ENCODE measurements around the gene KRTAP10-1. TPM values are rescaled to one million over a fixed set of nuclear protein-coding genes. Genes with fewer than 3 reads are reported as not detected.
A peak's percentile ranks its signal among the peaks of the same experiment; 100 is the strongest.

KRTAP10-1 gene
- total and polyA plus RNA-seq, 2 of the 13 experiments (the other 11 are each of a cell fraction or from before 2014, with no cell fraction given), result not detected

GRCh38 chr21:44505673-44506278, 34.2 kb downstream of the KRTAP10-1 start (continued):
- TF ChIP-seq ZNF496 (CRISPR knock-in tag; IDR thresholded peaks at IDR 0.05; ENCODE audit: insufficient replicate concordance) (no peak), NPAS2 (CRISPR knock-in tag; IDR thresholded peaks at IDR 0.05; ENCODE audit: borderline replicate concordance) (no peak), ZNF577 (CRISPR knock-in tag; IDR thresholded peaks at IDR 0.05; ENCODE audit: borderline replicate concordance, low read depth) (no peak), CTCF (CRISPR knock-in tag; IDR thresholded peaks at IDR 0.05) (peak; percentile 17; the same call in 1 of the 2 replicates), ZNF609 (CRISPR knock-in tag; IDR thresholded peaks at IDR 0.05; ENCODE audit: borderline replicate concordance) (peak; percentile 32; the same call in 1 of the 2 replicates), JARID2 (CRISPR knock-in tag; IDR thresholded peaks at IDR 0.05; ENCODE audit: insufficient replicate concordance) (no peak), MXD3 (CRISPR knock-in tag; IDR thresholded peaks at IDR 0.05) (no peak), NR2F1 (CRISPR knock-in tag; IDR thresholded peaks at IDR 0.05) (no peak), UBTF (CRISPR knock-in tag; IDR thresholded peaks at IDR 0.05) (no peak; the same call in 1 of the 2 replicates), ZNF460 (CRISPR knock-in tag; IDR thresholded peaks at IDR 0.05; ENCODE audit: borderline replicate concordance) (no peak), TSC22D2 (CRISPR knock-in tag; IDR thresholded peaks at IDR 0.05; ENCODE audit: borderline replicate concordance) (no peak), ZNF784 (CRISPR knock-in tag; IDR thresholded peaks at IDR 0.05; ENCODE audit: borderline replicate concordance) (no peak), SIN3A (IDR thresholded peaks at IDR 0.05; ENCODE audit: borderline replicate concordance, low read depth, low read length) (peak; percentile 74), SALL1 (CRISPR knock-in tag; IDR thresholded peaks at IDR 0.05) (peak; percentile 67; the same call in 1 of the 2 replicates), GLMP (CRISPR knock-in tag; IDR thresholded peaks at IDR 0.05; ENCODE audit: borderline replicate concordance) (no peak)

Measured in HepG2 (cell line).